ENCODE measurements around the gene SACM1L.
"Not testable (repeated sequence)": the region's sequence is repeated elsewhere in the genome, so short reads cannot be mapped to it uniquely, and the experiment has no call there.

SACM1L gene

DNA sequence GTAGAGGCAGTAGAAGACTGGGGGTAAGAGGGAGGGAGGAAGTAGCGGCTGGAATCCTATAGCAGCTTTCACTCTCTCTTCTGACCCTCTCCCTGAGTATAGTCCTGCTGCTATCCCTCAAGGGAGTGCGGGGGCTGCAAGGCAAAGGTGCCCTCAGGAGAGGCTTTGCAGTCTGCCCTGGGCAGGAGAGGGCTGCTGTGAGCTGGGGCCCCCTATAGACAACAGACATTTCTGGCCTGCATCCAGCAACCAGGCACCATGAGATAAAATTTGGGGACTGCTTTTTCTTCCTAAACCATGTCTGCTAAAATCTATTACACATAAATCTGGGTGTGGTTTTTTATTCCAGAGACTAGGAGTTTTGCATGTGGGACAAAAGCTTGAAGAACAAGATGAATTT lies 48.0 kb downstream of the SACM1L start:
- Mint-ChIP-seq H3K4me1 (ENCODE audit: low read depth) (peaks cover 44% of the 10 kb centered on the region), H3K4me3 (no peak overlapping the region), H3K27ac (no peak overlapping the region), H3K27me3 (no peaks in the 10 kb centered on the region), H3K9me3 (no peaks in the 10 kb centered on the region), H3K36me3 (ENCODE audit: low read depth) (peaks cover 85% of the 10 kb centered on the region)

DNA sequence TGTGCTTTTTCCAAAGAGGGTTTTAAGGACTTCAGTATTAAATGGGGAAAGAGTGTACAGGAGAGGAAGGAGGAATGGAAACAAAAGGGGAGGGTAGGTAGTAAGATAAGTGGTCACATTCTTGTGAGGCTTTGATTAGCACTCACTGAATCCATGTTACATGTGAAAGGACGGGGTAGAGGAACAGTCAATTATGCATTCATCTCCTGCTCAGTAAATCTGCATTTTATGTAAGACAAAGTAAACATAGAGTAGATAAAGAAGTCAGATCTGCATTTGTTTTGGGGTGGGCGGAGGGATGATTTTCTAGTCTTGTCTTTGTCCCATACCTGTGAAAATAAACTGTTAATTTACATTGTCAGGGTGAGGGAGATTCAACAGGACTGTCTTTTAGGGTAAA lies 50.8 kb downstream of the SACM1L start:
- peaks cover 78% of the 10 kb centered on the region for H3K36me3 Mint-ChIP-seq (ENCODE audit: low read depth)
- peaks cover 43% of the 10 kb centered on the region for H3K4me1 Mint-ChIP-seq (ENCODE audit: low read depth)
- H3K27ac Mint-ChIP-seq: peak overlapping the region; percentile 5
- H3K27me3 Mint-ChIP-seq: no peaks in the 10 kb centered on the region
- no peak overlapping the region for H3K4me3 Mint-ChIP-seq
- no peaks in the 10 kb centered on the region for H3K9me3 Mint-ChIP-seq

DNA sequence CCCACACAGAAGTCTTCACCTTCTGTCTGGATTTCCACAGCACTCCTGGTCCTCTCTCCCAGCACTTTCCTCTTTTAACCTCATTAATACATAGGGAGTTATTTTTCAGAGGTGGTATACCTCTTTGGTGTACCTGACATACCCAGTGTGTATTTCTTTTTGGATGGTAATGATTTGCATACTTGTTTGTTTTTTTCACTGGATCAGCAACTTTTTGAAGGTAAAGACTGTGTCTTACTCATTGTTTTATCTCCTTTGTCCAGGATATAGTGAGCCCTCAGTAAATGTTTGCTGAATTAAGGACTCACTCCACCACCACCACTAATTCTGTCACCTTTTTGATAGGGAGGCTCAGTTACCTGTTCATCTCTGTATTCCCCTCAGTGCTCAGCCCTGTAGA lies 52.1 kb downstream of the SACM1L start:
- Mint-ChIP-seq H3K4me3 (no peak overlapping the region), H3K27me3 (no peaks in the 10 kb centered on the region), H3K36me3 (ENCODE audit: low read depth) (peaks cover 79% of the 10 kb centered on the region), H3K27ac (peak overlapping the region; percentile 6), H3K4me1 (ENCODE audit: low read depth) (peaks cover 35% of the 10 kb centered on the region), H3K9me3 (no peaks in the 10 kb centered on the region)

DNA sequence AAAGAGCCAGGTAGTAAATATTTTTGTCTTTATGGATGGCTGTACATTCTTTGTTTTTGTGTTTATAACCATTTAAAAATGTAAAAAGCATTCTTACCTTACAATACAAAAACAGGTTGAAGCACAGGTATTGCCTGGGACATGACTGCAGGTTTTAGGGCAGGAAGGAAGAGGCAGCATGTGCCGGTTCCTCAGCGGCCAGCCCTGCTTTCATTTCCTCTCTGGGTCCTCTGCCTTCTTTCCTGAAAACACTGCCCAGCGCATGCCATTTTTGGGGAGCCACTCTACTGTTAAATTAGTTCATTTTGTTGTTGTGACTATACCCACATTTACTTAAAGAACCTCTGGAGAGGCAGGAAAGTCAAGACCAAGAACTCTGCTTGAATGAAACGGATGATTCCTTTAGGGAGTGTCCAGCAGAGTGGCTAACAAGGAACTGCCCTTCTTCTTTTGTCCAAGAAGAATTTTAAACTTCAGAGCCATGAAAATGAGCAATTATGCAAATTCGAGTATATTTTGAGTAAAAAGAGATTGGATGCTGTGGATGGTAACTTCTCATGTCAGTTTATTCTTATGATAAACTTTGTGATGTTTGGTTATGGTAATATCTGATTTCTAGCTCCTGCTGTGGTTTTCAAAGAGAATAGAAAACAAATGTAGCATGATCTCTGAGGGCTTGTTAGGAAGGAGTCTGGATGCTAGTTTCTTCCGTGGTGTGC lies 52.7 kb downstream of the SACM1L start:
- Mint-ChIP-seq H3K4me1 (ENCODE audit: low read depth) (peaks cover 28% of the 10 kb centered on the region), H3K27ac (peak overlapping the region; percentile 1), H3K27me3 (no peaks in the 10 kb centered on the region), H3K36me3 (ENCODE audit: low read depth) (peaks cover 74% of the 10 kb centered on the region), H3K9me3 (no peaks in the 10 kb centered on the region), H3K4me3 (no peak overlapping the region)

DNA sequence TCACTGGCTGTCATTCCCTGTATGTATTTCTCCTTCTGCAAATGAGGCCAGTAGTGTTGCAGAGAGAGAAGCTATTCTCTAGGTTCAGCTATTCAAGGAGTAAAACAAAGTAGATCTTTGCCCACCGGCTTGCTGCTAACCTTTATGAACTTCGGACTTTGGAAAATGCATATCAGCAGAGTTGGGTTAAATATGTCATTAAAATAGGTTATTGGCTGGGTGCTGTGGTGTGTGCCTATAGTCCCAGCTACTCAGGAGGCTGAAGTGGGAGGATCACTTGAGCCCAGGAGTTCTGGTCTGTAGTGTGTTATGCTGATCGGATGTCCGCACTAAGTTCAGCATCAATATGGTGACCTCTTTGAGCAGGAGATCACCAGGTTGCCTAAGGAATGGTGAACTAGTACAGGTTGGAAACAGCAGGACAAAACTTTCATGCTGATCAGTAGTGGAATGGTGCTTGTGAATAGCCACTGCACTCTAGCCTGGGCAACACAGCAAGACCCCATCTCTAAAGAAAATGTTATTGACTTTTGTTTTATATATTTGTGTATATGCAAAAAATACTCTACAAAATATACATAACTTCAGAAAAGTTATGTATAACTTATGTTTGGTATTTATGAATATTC lies 53.4 kb downstream of the SACM1L start:
- Mint-ChIP-seq H3K4me1 (ENCODE audit: low read depth) (peaks cover 27% of the 10 kb centered on the region), H3K27ac (peak overlapping the region; percentile 1), H3K36me3 (ENCODE audit: low read depth) (peaks cover 69% of the 10 kb centered on the region), H3K9me3 (no peaks in the 10 kb centered on the region), H3K27me3 (no peaks in the 10 kb centered on the region), H3K4me3 (no peak overlapping the region)

DNA sequence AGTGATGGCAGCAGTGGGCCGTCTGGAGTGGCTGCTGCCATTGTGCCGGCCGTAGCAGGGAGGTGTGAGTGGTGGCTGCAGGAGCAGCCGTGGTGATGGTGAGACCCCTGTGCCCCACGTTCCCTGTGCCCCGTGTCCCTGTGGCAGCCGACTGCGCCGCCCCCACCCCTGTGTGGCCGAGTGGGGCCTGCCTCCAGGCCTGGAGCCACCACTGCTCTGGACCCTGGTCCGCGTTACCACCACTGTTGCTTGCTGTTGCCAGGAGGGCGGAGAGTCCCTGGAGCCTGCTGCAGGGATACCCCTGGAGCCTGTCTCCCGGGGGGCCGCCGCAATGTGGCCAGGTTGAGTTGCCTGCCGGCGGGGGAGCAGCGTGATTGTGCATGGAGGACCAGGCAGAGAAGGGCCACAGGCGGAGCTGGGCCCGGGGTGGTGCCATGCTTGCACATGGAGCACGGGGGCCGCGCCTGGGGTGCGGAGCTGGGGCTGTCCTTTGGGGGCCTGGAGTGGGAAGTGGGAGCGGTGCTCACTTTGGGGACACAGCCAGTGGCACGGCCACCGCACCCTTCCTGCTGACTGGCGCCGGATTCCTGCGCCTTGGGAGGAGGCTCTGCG lies 57.1 kb downstream of the SACM1L start:
- Mint-ChIP-seq H3K4me3 (no peak overlapping the region), H3K4me1 (ENCODE audit: low read depth) (peaks cover 11% of the 10 kb centered on the region), H3K27ac (no peak overlapping the region), H3K27me3 (no peaks in the 10 kb centered on the region), H3K36me3 (ENCODE audit: low read depth) (peaks cover 46% of the 10 kb centered on the region), H3K9me3 (no peaks in the 10 kb centered on the region)

DNA sequence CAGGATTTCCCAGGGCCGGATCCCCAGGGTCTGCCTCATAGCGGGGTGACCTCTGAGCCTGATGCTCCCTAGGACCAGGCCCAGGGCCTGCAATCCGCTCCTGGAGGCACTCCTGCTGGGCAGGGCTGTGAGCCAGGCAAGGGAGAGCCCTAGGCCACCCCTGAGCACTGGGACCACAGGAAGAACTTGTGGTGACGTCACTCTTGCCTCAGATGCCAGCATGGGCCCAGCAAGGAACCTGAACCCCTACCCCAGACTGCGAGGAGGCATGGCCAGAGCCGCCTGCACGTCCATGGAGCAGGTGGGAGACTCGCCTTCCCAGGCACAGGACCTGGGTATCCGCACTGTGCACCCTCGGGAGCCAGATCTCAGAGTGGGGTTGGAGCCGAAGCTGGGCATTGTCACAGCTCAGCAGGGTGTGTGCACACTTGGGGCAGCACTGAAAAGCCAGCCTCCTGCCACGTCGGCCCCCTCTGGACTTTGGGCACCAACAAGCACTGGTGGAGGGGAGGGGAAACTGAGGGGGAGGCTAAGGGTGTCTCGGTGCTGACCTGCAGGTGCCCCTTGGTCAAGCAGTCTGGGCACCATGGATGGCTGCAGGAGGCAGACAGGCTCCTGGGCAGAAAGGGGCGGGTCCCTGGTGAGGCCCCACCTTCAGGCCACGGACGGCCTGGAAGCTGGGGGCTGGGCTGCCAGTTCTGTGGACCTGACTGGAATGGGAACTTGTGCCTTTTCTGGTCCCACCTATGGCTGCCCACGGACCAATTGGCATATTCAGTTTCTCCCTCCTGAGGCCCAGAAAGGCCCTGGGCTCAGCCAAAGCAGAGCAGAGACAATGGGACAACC lies 57.8 kb downstream of the SACM1L start:
- no peaks in the 10 kb centered on the region for H3K9me3 Mint-ChIP-seq
- H3K4me3 Mint-ChIP-seq: no peak overlapping the region
- peak overlapping the region; percentile 8 for H3K27ac Mint-ChIP-seq
- no peaks in the 10 kb centered on the region for H3K27me3 Mint-ChIP-seq
- peaks cover 4% of the 10 kb centered on the region for H3K4me1 Mint-ChIP-seq (ENCODE audit: low read depth)
- H3K36me3 Mint-ChIP-seq (ENCODE audit: low read depth): peaks cover 40% of the 10 kb centered on the region

DNA sequence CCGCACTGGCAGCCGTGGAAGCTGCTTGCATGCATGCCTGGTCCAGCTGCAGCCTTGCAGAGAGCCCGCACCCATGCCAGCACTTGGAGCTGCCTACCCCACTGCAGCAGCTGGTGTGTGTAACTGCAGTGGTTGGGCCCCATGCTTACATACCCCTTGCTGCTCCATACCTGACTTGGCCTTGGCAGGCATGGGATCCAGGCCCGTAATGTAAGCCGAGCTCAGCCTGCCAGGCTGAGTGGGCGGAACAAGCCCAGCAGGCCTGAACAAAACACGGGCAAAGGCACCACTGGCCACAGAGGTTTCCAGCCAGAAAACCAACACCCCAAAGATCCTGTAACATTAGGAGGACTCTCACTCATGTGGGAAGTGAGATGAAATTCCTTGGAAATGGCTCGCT lies 58.9 kb downstream of the SACM1L start:
- Mint-ChIP-seq H3K9me3 (no peaks in the 10 kb centered on the region), H3K4me1 (ENCODE audit: low read depth) (no peaks in the 10 kb centered on the region), H3K27ac (no peak overlapping the region), H3K4me3 (no peak overlapping the region), H3K27me3 (no peaks in the 10 kb centered on the region), H3K36me3 (ENCODE audit: low read depth) (peaks cover 33% of the 10 kb centered on the region)

DNA sequence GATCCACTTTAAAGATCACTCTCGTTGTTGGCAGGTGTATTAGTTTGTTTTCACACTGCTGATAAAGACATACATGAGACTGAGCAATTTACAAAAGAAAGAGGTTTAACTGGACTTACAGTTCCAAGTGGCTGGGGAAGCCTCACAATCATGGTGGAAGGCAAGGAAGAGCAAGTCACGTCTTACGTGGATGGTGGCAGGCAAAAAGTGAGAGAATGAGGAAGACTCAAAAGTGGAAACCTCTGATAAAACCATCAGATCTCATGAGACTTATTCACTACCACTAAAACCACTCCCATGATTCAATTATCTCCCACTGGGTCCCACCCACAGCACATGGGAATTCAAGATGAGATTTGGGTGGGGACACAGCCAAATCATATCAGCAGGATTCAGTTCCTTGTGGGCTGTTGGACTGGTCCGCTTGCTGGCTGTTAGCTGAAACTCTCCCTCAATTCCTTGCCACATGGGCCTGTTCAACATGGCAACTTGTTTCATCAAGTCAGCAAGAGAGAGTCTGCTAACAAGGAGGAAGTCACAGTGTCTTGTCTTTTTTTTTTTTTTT lies 59.9 kb downstream of the SACM1L start:
- not testable (repeated sequence) for H3K27ac Mint-ChIP-seq; H3K9me3 Mint-ChIP-seq; H3K4me3 Mint-ChIP-seq; H3K27me3 Mint-ChIP-seq; H3K4me1 Mint-ChIP-seq (ENCODE audit: low read depth)
- peaks cover 23% of the 10 kb centered on the region for H3K36me3 Mint-ChIP-seq (ENCODE audit: low read depth)

DNA sequence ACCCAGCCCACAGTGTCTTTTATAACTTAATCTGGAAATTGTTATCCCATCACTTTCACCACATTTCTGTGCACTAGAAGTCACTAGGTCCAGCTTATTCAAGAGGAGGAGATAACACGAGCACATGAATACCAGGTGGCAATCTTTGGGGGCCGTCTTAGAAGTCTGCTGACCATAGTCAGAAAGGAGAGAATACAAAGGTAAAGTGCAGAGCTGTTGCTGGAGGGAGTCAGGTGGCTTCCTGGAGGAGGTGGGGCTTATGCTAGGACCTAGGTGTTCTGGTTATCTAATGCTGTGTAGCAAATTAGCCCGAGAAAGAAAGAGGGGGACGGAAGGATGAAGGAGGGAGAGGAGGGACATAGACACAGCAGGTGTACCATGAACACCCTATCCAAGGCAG lies 60.7 kb downstream of the SACM1L start:
- Mint-ChIP-seq H3K4me1 (ENCODE audit: low read depth) (no peaks in the 10 kb centered on the region), H3K36me3 (ENCODE audit: low read depth) (peaks cover 23% of the 10 kb centered on the region), H3K4me3 (no peak overlapping the region), H3K9me3 (no peaks in the 10 kb centered on the region), H3K27me3 (no peaks in the 10 kb centered on the region), H3K27ac (no peak overlapping the region)

DNA sequence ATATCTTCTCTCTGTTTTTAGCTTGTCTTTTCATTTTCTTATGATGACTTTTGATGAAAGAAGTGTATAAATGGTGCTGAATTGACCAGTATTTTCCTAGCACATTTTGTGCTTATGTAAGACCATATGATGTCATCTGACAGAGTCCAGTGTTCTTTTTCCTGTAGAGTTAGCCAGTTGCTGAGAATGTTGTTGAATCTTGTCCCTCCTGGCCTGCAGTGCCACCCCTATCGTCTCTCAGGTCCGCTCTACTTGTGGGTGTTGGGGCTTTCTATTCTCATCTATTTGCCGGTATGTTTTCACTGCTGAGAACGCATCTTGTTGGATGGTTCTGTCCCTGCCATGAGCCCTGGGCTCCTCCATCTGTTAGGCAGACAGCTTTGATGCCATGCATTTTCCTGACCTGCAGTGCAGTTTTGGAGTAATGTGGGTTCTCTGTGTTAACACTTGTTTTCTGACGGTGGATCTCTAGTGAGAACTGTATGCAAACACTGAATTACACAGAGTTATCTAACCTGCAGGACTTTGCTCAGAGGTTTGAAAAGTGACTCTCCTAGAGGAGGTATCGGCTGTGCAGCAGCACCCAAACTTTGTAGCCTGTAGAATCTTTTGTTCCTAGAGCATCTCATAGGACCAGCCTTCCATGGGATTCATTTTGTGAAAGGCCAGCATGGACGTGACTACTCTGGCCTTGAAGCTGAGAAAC lies 62.5 kb downstream of the SACM1L start:
- H3K4me3 Mint-ChIP-seq: no peak overlapping the region
- H3K27me3 Mint-ChIP-seq: no peaks in the 10 kb centered on the region
- H3K36me3 Mint-ChIP-seq (ENCODE audit: low read depth): peaks cover 9% of the 10 kb centered on the region
- no peak overlapping the region for H3K27ac Mint-ChIP-seq
- H3K4me1 Mint-ChIP-seq (ENCODE audit: low read depth): no peaks in the 10 kb centered on the region
- H3K9me3 Mint-ChIP-seq: no peaks in the 10 kb centered on the region

DNA sequence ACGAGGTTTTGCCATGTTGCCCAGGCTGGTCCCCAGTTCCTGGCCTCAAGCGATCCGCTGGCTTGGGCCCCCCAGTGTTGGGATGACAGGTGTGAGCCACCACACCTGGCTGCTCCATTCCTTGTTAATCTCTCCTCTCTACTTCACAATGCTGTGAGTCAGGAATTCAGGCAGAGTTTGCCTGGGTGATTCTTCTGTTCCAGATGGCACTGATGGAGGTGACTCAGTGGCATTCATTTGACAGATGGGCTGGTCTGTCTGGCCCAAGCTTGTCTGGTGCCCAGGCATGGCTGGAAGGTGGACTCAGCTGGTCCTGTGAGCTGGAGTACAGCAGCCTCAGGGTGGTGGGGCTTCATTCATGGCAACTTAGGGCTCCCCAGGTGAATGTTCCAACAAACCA lies 63.9 kb downstream of the SACM1L start:
- H3K9me3 Mint-ChIP-seq: no peaks in the 10 kb centered on the region
- no peaks in the 10 kb centered on the region for H3K27me3 Mint-ChIP-seq
- H3K4me3 Mint-ChIP-seq: no peak overlapping the region
- peaks cover 2% of the 10 kb centered on the region for H3K36me3 Mint-ChIP-seq (ENCODE audit: low read depth)
- no peaks in the 10 kb centered on the region for H3K4me1 Mint-ChIP-seq (ENCODE audit: low read depth)
- H3K27ac Mint-ChIP-seq: no peak overlapping the region

DNA sequence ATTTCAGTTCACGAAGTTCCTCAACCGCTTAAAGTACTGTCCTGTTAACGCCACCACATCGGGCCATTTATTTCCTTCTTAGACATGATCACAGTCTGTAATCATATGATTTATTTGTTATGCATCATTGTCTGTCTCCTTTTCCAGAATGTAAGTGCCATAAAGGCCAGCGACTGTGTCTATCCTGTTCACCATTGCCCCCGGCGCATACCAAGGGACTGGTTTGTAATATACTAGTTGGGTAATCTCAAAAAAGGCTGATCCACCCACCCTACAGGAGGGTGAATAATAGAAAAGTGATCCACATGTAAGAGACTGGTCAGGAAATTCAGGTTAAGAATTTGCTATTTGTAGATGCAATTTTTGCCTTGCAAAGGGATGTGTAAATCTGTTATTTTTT lies 65.3 kb downstream of the SACM1L start:
- no peaks in the 10 kb centered on the region for H3K27me3 Mint-ChIP-seq
- H3K4me1 Mint-ChIP-seq (ENCODE audit: low read depth): no peaks in the 10 kb centered on the region
- H3K27ac Mint-ChIP-seq: no peak overlapping the region
- no peak overlapping the region for H3K4me3 Mint-ChIP-seq
- no peaks in the 10 kb centered on the region for H3K9me3 Mint-ChIP-seq
- H3K36me3 Mint-ChIP-seq (ENCODE audit: low read depth): no peaks in the 10 kb centered on the region

DNA sequence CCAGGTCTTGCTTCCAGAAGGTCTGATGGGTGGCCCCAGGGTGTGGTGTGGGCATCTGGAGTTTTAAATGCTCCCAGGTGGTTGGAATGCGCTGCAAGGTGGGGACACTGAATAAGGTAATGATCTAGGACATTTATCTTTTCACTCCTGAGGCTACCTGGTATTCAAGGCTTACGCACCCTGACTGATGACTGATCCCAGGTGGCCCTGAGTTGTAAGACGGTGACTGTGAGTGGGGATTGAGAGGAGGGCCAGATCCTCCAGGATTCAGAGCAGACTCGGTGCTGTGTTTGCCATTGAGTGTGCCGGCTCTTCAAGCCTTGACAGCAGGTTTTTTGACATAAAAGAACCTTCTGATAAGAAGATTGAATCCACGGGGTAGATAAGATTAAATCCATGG lies 66.9 kb downstream of the SACM1L start:
- Mint-ChIP-seq H3K4me3 (no peak overlapping the region), H3K27me3 (peaks cover 7% of the 10 kb centered on the region), H3K36me3 (ENCODE audit: low read depth) (no peaks in the 10 kb centered on the region), H3K4me1 (ENCODE audit: low read depth) (no peaks in the 10 kb centered on the region), H3K27ac (no peak overlapping the region), H3K9me3 (no peaks in the 10 kb centered on the region)

All from stimulated activated naive CD8-positive, alpha-beta T cell treated with anti-CD3 and anti-CD28 coated beads, Interleukin-15, Interleukin-2, amounts not matched to agents 100 ng/mL and 50 ng/mL, for 24 hours (primary cell).